ENCODE measurements around the gene SPOCK2.

The SPOCK2 gene

DNA sequence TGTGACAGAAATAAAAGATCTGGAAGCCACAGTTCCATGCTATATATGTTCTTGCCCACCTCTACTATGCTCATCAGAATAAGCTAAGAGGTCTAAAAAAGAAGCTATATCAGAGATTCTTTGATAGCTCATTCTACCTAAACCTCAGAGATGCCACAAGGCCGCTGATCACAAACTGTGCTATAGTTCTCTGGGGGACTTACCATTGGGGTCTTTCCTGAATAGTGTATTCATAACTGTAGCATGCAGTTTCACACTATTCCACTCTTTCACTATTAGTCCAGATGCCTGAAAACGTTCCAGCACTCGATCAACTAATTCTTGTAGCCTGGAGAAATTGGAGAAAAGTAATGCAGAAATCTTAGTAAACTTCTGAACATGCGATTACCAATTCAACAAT is 44.5 kb upstream of the SPOCK2 start:
- CTCF ChIA-PET: interaction anchor here (0.7 to 1.5 kb wide), 4 partner anchors 9 to 140 kb away, joined by 3 to 5 read pairs (median 3); no protein-coding TSS in a partner anchor
- Histone ChIP-seq H3K36me3 (ENCODE audit: control insufficient read depth in 2 of 2, insufficient read depth in 1 of 2, low read length in 2 of 2) (peaks cover 0 to 20% of the 10 kb centered on the region in 2 experiments; a peak in 1 of 3 replicates), H3K9me3 (ENCODE audit: control insufficient read depth, insufficient read depth, low read depth, low read length) (no peaks in the 10 kb centered on the region), H3K4me3 (ENCODE audit: low read depth, low read length) (no peak overlapping the region), H3K4me1 (ENCODE audit: control insufficient read depth, insufficient read depth, low read length) (no peaks in the 10 kb centered on the region), H3K27ac (ENCODE audit: extremely low read depth, low read depth, low read length) (no peak overlapping the region)
- POLR2A ChIA-PET: interaction anchor here (1.0 kb wide), 1 partner anchor 83 kb away, joined by 4 read pairs; the partner anchor contains the start of genes ANAPC16 and ASCC1
- TF ChIP-seq, protein P1, sequence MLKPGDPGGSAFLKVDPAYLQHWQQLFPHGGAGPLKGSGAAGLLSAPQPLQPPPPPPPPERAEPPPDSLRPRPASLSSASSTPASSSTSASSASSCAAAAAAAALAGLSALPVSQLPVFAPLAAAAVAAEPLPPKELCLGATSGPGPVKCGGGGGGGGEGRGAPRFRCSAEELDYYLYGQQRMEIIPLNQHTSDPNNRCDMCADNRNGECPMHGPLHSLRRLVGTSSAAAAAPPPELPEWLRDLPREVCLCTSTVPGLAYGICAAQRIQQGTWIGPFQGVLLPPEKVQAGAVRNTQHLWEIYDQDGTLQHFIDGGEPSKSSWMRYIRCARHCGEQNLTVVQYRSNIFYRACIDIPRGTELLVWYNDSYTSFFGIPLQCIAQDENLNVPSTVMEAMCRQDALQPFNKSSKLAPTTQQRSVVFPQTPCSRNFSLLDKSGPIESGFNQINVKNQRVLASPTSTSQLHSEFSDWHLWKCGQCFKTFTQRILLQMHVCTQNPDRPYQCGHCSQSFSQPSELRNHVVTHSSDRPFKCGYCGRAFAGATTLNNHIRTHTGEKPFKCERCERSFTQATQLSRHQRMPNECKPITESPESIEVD (tag by site-specific recombination; IDR thresholded peaks at IDR 0.05): no peak
- TF ChIP-seq ZNF621 (tag by site-specific recombination; IDR thresholded peaks at IDR 0.05): no peak
- TF ChIP-seq FEZF1 (tag by site-specific recombination; IDR thresholded peaks at IDR 0.05): no peak
- TF ChIP-seq, protein P2, sequence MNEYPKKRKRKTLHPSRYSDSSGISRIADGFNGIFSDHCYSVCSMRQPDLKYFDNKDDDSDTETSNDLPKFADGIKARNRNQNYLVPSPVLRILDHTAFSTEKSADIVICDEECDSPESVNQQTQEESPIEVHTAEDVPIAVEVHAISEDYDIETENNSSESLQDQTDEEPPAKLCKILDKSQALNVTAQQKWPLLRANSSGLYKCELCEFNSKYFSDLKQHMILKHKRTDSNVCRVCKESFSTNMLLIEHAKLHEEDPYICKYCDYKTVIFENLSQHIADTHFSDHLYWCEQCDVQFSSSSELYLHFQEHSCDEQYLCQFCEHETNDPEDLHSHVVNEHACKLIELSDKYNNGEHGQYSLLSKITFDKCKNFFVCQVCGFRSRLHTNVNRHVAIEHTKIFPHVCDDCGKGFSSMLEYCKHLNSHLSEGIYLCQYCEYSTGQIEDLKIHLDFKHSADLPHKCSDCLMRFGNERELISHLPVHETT (tag by site-specific recombination; IDR thresholded peaks at IDR 0.05): no peak
- TF ChIP-seq ZNF112 (tag by site-specific recombination; IDR thresholded peaks at IDR 0.05): no peak
- TF ChIP-seq IKZF3 (tag by site-specific recombination; IDR thresholded peaks at IDR 0.05): no peak
- no peak for TF ChIP-seq ZNF510 (tag by site-specific recombination; IDR thresholded peaks at IDR 0.05; ENCODE audit: insufficient replicate concordance)
- no peak for TF ChIP-seq ZNF530 (tag by site-specific recombination; IDR thresholded peaks at IDR 0.05; ENCODE audit: low read depth)
- TF ChIP-seq GLI4 (tag by site-specific recombination; IDR thresholded peaks at IDR 0.05): no peak
- no peak for TF ChIP-seq ZNF239 (tag by site-specific recombination; IDR thresholded peaks at IDR 0.05)

DNA sequence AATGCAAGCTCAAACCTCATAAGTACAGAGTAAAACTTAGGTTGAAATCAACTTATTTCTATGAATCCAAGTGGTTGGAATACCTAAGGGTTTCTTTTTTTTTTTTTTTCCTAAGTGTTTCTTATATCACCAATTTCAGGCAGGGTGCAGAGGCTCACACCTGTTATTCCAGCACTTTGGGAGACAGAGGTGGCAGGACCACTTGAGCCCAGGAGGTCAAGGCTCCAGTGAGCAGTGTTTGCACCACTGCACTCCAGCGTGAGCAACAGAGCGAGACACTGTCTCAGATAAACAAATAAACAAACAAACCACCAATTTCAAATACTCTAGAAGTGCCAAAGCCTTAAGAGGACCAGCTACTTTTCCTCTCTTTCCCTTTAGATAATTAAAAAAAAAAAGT is 39.2 kb upstream of the SPOCK2 start:
- Histone ChIP-seq H3K36me3 (ENCODE audit: control insufficient read depth in 2 of 2, insufficient read depth in 1 of 2, low read length in 2 of 2) (peaks cover 0 to 13% of the 10 kb centered on the region in 2 experiments; a peak in 1 of 3 replicates), H3K4me1 (ENCODE audit: control insufficient read depth, insufficient read depth, low read length) (peaks cover 9% of the 10 kb centered on the region), H3K27ac (ENCODE audit: extremely low read depth, low read depth, low read length) (no peak overlapping the region), H3K9me3 (ENCODE audit: control insufficient read depth, insufficient read depth, low read depth, low read length) (no peaks in the 10 kb centered on the region), H3K4me3 (ENCODE audit: low read depth, low read length) (no peak overlapping the region)
- POLR2A ChIA-PET: interaction anchor here (1.1 kb wide), 1 partner anchor 88 kb away, joined by 3 read pairs; the partner anchor contains the start of genes ANAPC16 and ASCC1
- CTCF ChIA-PET: interaction anchor here (0.6 to 3.4 kb wide), 12 partner anchors 11 to 210 kb away, joined by 3 to 31 read pairs (median 5); no protein-coding TSS in a partner anchor
- TF ChIP-seq KLF9 (tag by site-specific recombination; IDR thresholded peaks at IDR 0.05; ENCODE audit: low read depth) (no peak), ZNF701 (tag by site-specific recombination; IDR thresholded peaks at IDR 0.05) (no peak), ZNF658 (tag by site-specific recombination; IDR thresholded peaks at IDR 0.05) (no peak), ZNF830 (tag by site-specific recombination; IDR thresholded peaks at IDR 0.05; ENCODE audit: low read depth) (no peak)
- TF ChIP-seq, protein P3, sequence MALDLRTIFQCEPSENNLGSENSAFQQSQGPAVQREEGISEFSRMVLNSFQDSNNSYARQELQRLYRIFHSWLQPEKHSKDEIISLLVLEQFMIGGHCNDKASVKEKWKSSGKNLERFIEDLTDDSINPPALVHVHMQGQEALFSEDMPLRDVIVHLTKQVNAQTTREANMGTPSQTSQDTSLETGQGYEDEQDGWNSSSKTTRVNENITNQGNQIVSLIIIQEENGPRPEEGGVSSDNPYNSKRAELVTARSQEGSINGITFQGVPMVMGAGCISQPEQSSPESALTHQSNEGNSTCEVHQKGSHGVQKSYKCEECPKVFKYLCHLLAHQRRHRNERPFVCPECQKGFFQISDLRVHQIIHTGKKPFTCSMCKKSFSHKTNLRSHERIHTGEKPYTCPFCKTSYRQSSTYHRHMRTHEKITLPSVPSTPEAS (tag by site-specific recombination; IDR thresholded peaks at IDR 0.05): no peak

DNA sequence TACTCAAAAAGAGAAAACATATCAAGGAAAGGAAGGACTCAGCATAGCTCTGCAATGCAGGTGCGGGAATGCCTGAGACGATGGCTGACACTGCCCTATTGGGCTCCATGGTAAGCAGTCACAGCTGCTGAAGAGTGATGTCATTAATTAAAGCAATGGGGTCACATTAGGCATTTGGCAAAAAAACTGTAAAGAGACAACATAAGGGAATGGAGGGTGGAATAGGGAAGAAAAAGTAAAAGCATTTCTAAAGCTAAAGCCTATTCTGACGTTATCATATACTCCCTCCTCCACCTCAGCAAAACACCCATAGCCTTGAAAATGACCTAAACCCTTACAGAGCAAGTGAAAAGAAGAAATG is 38.5 kb upstream of the SPOCK2 start:
- H3K36me3 ChIP-seq (ENCODE audit: control insufficient read depth in 2 of 2, insufficient read depth in 1 of 2, low read length in 2 of 2): peaks cover 0 to 7% of the 10 kb centered on the region in 2 experiments; a peak in 1 of 3 replicates
- no peak overlapping the region for H3K4me3 ChIP-seq (ENCODE audit: low read depth, low read length)
- H3K9me3 ChIP-seq (ENCODE audit: control insufficient read depth, insufficient read depth, low read depth, low read length): no peaks in the 10 kb centered on the region
- ChIA-PET CTCF (interaction anchor here (0.6 to 3.4 kb wide), 24 partner anchors 9 to 1946 kb away, joined by 3 to 31 read pairs (median 6); partner anchors contain the start of genes ANAPC16 and ASCC1), POLR2A (interaction anchor here (1.1 to 1.5 kb wide), 3 partner anchors 89 to 148 kb away, joined by 3 to 5 read pairs (median 3); partner anchors contain the start of genes ANAPC16 and ASCC1)
- H3K4me1 ChIP-seq (ENCODE audit: control insufficient read depth, insufficient read depth, low read length): peaks cover 9% of the 10 kb centered on the region
- no peak overlapping the region for H3K27ac ChIP-seq (ENCODE audit: extremely low read depth, low read depth, low read length)
- TF ChIP-seq, protein P4, sequence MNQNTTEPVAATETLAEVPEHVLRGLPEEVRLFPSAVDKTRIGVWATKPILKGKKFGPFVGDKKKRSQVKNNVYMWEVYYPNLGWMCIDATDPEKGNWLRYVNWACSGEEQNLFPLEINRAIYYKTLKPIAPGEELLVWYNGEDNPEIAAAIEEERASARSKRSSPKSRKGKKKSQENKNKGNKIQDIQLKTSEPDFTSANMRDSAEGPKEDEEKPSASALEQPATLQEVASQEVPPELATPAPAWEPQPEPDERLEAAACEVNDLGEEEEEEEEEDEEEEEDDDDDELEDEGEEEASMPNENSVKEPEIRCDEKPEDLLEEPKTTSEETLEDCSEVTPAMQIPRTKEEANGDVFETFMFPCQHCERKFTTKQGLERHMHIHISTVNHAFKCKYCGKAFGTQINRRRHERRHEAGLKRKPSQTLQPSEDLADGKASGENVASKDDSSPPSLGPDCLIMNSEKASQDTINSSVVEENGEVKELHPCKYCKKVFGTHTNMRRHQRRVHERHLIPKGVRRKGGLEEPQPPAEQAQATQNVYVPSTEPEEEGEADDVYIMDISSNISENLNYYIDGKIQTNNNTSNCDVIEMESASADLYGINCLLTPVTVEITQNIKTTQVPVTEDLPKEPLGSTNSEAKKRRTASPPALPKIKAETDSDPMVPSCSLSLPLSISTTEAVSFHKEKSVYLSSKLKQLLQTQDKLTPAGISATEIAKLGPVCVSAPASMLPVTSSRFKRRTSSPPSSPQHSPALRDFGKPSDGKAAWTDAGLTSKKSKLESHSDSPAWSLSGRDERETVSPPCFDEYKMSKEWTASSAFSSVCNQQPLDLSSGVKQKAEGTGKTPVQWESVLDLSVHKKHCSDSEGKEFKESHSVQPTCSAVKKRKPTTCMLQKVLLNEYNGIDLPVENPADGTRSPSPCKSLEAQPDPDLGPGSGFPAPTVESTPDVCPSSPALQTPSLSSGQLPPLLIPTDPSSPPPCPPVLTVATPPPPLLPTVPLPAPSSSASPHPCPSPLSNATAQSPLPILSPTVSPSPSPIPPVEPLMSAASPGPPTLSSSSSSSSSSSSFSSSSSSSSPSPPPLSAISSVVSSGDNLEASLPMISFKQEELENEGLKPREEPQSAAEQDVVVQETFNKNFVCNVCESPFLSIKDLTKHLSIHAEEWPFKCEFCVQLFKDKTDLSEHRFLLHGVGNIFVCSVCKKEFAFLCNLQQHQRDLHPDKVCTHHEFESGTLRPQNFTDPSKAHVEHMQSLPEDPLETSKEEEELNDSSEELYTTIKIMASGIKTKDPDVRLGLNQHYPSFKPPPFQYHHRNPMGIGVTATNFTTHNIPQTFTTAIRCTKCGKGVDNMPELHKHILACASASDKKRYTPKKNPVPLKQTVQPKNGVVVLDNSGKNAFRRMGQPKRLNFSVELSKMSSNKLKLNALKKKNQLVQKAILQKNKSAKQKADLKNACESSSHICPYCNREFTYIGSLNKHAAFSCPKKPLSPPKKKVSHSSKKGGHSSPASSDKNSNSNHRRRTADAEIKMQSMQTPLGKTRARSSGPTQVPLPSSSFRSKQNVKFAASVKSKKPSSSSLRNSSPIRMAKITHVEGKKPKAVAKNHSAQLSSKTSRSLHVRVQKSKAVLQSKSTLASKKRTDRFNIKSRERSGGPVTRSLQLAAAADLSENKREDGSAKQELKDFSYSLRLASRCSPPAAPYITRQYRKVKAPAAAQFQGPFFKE (tag by site-specific recombination; IDR thresholded peaks at IDR 0.05; ENCODE audit: borderline replicate concordance): no peak
- TF ChIP-seq ZNF621 (tag by site-specific recombination; IDR thresholded peaks at IDR 0.05): no peak
- TF ChIP-seq, protein P5, sequence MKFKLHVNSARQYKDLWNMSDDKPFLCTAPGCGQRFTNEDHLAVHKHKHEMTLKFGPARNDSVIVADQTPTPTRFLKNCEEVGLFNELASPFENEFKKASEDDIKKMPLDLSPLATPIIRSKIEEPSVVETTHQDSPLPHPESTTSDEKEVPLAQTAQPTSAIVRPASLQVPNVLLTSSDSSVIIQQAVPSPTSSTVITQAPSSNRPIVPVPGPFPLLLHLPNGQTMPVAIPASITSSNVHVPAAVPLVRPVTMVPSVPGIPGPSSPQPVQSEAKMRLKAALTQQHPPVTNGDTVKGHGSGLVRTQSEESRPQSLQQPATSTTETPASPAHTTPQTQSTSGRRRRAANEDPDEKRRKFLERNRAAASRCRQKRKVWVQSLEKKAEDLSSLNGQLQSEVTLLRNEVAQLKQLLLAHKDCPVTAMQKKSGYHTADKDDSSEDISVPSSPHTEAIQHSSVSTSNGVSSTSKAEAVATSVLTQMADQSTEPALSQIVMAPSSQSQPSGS (tag by site-specific recombination; IDR thresholded peaks at IDR 0.05; ENCODE audit: low read depth): peak; percentile 89
